Mammary epithelial cell (primary cell): ENCODE results near the gene AP1M1.

ENCODE experiments used
- EZH2 ChIP-seq: IDR thresholded peaks from 2 replicates; pipeline ENCODE4 v1.6.1; 2012; ENCODE audit warnings: low read length, inconsistent platforms, borderline replicate concordance
- TF ChIP-seq, protein P1 (sequence below), 2 donors: IDR thresholded peaks in 1 of 2; conservative IDR thresholded peaks in 1 of 2; 2 replicates each; pipeline ENCODE4 v1.5.1; 2011 to 2012; ENCODE audit warnings: inconsistent platforms in 2 of 2, low read length in 2 of 2, mild to moderate bottlenecking in 2 of 2, control low read depth in 1 of 2, low read depth in 1 of 2; ENCODE audit not compliant: insufficient read depth in 1 of 2; ENCODE audit errors: extremely low read depth in 1 of 2

DNA sequence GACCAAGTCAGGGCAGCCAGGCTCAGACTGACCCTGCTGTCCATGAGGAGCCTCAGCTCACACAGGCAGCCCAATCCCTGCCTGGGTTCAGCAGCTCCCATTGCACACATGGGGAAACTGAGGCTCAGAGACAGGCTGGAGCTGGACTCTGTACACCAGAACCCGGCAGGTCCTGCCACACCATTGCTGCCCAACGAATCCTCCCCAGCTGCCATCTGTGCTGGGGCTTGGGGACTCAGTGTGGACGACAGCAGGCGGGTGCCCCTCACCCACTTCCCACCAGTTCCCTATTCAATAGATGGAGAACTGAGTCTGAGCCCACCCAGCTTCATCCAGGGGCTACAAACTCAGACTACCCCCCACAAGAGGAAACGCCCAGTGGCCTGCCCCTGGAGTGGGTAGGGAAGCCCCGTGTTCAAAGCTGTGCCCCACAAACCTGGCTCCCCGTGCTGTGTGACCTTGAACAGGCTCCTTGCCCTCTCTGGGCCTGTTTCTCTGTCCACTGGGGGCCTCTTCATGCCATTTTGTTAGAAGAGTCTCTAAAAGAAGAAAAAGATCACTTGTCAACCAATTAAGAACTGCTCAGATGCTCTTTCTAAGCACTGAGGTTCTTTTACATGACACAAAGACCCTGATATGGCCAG is 50.8 kb downstream of the AP1M1 start:
- TF ChIP-seq, protein P1, sequence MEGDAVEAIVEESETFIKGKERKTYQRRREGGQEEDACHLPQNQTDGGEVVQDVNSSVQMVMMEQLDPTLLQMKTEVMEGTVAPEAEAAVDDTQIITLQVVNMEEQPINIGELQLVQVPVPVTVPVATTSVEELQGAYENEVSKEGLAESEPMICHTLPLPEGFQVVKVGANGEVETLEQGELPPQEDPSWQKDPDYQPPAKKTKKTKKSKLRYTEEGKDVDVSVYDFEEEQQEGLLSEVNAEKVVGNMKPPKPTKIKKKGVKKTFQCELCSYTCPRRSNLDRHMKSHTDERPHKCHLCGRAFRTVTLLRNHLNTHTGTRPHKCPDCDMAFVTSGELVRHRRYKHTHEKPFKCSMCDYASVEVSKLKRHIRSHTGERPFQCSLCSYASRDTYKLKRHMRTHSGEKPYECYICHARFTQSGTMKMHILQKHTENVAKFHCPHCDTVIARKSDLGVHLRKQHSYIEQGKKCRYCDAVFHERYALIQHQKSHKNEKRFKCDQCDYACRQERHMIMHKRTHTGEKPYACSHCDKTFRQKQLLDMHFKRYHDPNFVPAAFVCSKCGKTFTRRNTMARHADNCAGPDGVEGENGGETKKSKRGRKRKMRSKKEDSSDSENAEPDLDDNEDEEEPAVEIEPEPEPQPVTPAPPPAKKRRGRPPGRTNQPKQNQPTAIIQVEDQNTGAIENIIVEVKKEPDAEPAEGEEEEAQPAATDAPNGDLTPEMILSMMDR (conservative IDR thresholded peaks at IDR 0.05 in 1 of 2, IDR thresholded peaks at IDR 0.05 in 1 of 2; ENCODE audit: extremely low read depth in 1 of 2, insufficient read depth in 1 of 2, low read depth in 1 of 2, low read length in 2 of 2): no peak
- TF ChIP-seq EZH2: no peak
